Measurements from ENCODE around the gene GNPNAT1.
"Not testable (repeated sequence)": the region's sequence is repeated elsewhere in the genome, so short reads cannot be mapped to it uniquely, and the experiment has no call there.

GNPNAT1 gene

DNA sequence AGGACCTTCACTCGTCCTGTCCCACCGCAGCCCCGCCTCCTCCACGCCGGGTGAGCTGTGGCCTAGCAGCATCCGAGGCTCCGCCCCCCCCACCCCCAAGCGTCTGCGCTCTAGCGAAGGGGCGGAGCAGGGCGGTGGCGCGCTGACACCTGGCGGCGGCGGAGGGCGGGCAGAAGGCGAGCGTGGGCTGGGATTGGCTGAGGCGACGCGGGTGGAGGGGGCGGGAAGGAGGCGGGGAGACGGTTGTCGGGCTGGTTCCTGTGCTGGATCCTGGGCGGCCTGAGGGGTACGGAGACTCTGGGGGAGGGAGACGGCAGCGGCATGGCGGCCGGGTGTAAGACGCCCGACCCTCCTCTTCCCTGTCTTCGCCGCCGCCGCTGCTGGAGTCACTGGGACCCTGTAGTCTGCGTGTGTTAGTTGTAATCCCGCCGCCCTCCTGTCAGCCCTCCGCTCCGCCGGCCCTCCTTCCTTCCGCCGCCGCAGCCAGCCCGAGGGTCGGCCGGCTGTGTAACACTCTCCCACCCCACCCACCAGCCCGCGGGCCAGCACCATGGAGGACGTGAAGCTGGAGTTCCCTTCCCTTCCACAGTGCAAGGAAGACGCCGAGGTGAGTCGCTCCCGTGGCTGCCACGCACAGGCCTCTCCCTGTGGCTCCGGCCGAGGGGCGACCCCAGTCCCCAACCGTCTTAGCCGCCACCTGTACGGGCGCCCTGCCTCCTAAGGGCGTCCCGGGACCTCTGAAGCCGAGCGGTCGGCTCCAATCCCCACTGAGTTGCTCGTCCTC is 61.3 kb downstream of the GNPNAT1 start, which contains the start of gene STYX:
Gene STYX (plus strand): TSS at position 242 of the 784 bp plus-strand sequence. CDS start 309 bp downstream, at position 551.
- peak; percentile 100 for DNase-seq (ENCODE audit: low spot score)
- FAIRE-seq, result peak; percentile 99

DNA sequence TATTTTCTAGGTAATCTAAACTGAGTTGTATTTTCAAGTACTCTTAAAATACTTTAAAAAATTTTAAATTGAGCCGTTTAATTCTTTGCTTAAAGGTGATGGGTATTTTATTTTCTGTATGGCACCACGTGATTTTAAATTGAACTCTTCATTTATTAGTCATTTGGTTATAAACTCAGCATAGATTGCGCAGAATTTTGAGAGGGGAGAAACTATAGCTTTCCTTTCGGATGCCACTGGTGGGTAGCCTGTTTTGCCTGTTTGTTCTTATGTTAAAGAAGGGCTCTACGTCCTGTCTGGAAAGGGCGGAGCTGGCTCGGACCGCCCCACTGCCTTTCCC is 61.9 kb downstream of the GNPNAT1 start:
- FAIRE-seq (no peak), DNase-seq (ENCODE audit: low spot score) (no peak)

DNA sequence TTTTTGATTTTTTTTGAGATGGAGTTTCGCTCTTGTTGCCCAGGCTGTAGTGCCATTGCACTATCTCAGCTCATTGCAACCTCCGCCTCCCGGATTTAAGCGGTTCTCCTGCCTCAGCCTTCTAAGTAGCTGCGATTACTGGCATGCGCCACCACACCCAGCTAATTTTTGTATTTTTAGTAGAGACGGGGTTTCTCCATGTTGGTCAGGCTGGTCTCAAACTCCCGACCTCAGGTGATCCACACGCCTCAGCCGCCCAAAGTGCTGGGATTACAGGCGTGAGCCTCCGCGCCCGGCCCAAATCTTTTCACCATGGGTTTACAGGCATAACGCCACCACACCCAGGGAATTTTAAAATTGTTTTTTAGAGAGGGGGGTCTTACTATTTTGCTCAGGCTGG is 62.4 kb downstream of the GNPNAT1 start:
- not testable (repeated sequence) for DNase-seq (ENCODE audit: low spot score); FAIRE-seq

DNA sequence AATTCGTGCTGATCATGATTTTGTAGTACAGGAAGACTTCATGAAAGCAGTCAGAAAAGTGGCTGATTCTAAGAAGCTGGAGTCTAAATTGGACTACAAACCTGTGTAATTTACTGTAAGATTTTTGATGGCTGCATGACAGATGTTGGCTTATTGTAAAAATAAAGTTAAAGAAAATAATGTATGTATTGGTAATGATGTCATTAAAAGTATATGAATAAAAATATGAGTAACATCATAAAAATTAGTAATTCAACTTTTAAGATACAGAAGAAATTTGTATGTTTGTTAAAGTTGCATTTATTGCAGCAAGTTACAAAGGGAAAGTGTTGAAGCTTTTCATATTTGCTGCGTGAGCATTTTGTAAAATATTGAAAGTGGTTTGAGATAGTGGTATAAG is 63.9 kb downstream of the GNPNAT1 start:
- FAIRE-seq; DNase-seq (ENCODE audit: low spot score): not testable (repeated sequence)
